ENCODE results near the gene ATP8B1.
"Not testable (repeated sequence)": the region's sequence is repeated elsewhere in the genome, so short reads cannot be mapped to it uniquely, and the experiment has no call there.

The ATP8B1 gene

DNA sequence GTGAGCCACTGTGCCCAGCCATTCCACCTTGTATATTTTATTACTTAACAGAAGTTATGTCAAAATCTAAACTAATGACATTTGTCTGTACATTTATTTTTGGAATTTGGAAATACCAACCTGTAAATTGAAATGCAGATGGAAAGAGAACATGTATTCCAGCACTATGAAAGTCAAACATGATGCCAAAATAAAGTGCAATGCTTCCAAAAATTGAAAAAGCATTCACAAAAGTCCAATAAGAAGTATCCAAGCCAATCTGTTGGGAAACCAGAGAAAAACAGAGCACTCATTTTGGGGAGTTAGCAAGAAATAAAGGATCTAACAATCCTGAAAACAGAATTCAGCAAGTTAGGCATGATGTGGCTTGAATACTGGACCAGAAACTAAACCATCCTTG, 151.2 kb downstream of the ATP8B1 start:
- DNase-seq: no peak

DNA sequence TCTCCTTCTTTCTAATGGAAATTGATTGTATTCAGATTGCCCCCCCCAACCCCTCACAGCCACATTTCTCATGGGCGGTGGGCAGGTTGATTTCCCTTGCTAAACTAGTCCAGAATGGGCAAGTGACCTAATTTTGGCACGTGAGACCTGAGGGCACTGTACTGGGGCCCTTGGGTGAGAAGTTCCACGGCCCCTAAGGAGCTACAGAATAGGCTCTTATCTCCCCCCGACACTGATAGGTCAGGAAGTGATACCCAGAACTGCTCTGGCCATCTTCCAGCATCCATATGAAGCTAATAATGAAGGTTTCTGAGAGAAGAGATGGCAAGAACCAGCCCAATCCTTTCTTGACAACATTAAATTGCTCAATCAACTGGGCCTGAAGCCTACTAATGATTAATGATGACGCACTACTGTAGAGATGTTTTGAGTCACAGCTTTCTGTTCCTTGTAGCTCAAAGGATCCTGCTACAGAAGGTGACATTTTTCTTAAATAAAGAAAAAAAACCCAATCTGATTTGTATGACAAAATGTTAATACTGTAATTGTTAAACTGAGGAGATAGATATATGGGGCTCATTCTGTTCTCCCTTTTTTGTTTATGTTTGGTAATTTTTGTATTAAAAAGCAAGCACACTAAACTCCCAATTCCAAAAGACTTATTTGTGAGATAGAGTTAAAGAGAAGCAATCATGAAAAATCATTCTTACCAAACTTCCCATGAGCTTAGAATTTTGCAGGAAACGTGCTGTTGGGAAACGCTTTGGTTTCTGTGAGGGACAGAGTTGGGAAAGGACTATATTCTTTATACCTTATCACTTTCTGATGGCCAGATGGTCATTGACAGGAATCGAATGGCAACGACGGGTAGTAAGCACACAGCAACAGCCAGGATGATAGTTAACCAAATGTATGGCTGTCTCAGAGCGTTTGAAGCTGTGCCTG, 153.3 kb downstream of the ATP8B1 start:
- in situ Hi-C loops (cut with HindIII; ENCODE audit: low pct_ligation_motif_present, low pct_unique_long_range_greater_than_20kb, low sequenced_read_pairs): no loop called here
- peak; percentile 35 for DNase-seq

More for the DNA sequence above, 151.2 kb downstream of the ATP8B1 start:
- in situ Hi-C loops (cut with HindIII; ENCODE audit: low pct_ligation_motif_present, low pct_unique_long_range_greater_than_20kb, low sequenced_read_pairs): no loop called here

DNA sequence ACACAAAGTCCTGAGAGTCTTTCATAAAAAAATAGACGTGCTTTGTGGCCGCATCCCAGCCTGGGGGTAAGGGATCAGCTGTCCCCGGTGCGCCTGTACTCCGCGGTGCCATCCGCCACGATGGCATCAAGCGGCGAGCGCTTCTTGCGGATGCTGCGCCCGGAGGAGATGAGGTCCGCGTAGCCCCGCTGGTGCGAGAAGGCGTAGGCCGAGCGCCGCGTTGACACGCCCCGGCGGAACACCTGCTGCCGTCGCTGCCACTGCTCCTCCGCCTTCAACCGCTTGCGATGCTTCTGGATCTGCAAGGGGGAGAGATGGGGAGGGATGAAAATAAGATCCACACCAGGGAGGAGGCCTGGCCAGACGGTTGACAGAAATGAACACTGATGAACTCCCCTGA, 154.7 kb downstream of the ATP8B1 start:
- no peak for DNase-seq
- in situ Hi-C loops (cut with HindIII; ENCODE audit: low pct_ligation_motif_present, low pct_unique_long_range_greater_than_20kb, low sequenced_read_pairs): no loop called here

DNA sequence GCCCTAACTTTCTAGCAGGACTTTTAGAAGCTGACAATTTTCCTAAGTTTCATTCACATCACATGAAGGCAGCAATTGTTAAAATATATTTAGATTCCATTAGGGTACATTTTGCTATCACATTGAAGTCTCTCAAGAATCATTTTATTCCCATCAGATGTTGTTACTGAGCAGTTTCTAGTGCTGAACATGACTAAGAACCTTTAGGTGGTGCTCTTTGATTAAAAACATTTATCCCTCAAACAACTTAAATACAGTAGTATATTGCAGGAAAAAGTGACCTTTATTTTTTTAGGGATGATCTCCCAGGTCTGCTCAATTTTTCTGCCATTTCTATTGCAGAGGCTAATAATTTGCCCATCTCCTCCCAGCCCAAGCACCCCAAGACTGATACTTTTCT, 158.6 kb downstream of the ATP8B1 start:
- in situ Hi-C loops (cut with HindIII; ENCODE audit: low pct_ligation_motif_present, low pct_unique_long_range_greater_than_20kb, low sequenced_read_pairs): no loop called here
- DNase-seq: no peak

DNA sequence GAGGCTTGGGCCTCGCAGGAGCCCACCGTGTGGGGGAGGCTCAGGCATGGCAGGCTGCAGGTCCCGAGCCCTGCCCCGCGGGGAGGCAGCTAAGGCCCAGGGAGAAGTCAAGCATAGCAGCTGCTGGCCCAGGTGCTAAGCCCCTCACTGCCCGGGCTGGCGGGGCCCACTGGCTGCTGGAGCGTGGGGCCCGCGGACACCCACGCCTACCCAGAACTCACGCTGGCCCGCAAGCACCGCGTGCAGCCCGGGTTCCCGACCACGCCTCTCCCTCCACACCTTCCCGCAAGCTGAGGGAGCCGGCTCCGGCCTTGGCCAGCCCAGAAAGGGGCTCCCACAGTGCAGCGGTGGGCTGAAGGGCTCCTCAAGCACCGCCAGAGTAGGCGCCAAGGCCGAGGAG, 159.4 kb downstream of the ATP8B1 start:
- in situ Hi-C loops (cut with HindIII; ENCODE audit: low pct_ligation_motif_present, low pct_unique_long_range_greater_than_20kb, low sequenced_read_pairs); DNase-seq: not testable (repeated sequence)

DNA sequence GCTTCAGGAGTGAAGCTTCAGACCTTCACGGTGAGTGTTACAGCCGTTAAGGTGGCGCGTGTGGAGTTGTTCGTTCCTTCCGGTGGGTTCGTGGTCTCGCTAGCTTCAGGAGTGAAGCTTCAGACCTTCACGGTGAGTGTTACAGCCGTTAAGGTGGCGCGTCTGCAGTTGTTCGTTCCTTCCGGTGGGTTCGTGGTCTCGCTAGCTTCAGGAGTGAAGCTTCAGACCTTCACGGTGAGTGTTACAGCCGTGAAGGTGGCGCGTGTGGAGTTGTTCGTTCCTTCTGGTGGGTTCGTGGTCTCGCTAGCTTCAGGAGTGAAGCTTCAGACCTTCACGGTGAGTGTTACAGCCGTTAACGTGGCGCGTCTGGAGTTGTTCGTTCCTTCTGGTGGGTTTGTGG, 160.7 kb downstream of the ATP8B1 start:
- in situ Hi-C loops (cut with HindIII; ENCODE audit: low pct_ligation_motif_present, low pct_unique_long_range_greater_than_20kb, low sequenced_read_pairs); DNase-seq: not testable (repeated sequence)

DNA sequence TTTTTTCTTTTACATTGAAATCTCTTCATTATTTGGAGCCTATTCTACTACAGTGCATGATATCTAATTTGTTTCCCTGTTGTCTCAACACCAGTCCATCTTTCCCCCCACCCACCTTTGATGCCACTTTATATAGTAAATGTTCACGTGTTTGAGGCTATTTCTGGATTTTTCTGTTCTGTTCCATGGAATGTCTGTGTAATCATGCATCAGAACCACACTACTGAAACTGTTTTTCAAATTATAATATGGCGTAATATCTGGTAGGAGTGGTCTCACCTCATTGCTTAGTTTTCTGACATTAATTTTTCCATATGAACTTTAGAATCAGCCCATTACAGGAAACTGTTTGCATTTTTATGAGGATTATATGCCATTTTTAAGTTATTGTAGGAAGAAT, 162.4 kb downstream of the ATP8B1 start:
- no peak for DNase-seq
- in situ Hi-C loops (cut with HindIII; ENCODE audit: low pct_ligation_motif_present, low pct_unique_long_range_greater_than_20kb, low sequenced_read_pairs): no loop called here

DNA sequence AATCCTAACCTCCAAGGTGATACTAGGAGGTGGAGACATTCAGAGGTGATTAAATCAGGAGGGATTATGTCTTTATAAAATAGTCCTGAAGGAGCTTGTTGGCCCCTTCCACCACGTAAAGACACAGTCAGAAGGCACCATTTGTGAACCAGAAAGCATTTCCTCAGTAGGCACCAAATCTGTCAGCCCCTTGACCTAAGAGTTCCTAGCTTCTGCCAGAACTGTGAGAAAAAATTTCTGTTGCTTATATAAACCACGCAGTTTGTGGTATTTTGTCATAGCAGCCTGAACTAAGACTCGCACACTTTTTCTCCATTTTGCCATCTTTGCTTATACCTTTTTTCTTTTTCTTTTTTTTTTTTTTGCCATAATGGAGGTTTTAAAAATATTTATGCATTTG, 162.9 kb downstream of the ATP8B1 start:
- in situ Hi-C loops (cut with HindIII; ENCODE audit: low pct_ligation_motif_present, low pct_unique_long_range_greater_than_20kb, low sequenced_read_pairs): no loop called here
- no peak for DNase-seq

DNA sequence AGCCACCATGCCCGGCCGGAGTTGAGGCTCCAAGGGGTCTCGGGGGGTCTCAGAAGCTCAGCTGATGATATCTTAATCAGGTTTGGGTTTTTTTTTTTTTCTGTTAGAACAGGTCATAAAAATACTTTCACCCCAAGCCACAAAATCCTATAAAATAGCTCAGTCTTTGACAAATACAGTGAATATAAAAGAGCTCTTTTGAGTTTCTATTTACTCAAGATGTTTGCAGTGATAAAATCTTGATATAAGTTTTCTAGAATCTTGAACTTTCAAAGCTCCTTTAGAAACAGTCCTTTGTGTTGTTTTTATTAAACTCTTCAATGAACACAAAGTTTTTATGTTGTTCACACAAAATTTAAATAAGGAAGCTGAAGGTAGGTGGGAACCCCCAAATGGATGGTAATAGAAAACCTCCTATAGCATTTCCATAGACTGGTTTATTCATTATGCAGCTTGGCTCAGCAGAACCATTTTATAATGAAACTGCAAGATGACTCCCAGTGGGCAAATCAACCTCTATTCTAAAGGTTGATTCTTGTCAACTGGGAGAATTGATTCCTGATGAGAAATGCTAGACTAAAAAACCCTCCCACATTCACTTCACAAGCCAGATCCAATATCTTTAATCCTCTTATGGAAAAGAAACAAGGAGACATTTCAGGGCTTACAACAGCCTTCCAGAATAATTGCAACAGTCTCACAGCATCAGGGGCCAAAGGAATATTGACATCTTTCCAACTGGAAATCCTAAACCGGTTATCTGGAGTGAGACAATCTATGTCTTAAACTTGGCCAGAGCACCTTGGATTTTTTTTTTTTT, 167.9 kb downstream of the ATP8B1 start:
- in situ Hi-C loops (cut with HindIII; ENCODE audit: low pct_ligation_motif_present, low pct_unique_long_range_greater_than_20kb, low sequenced_read_pairs): no loop called here

DNA sequence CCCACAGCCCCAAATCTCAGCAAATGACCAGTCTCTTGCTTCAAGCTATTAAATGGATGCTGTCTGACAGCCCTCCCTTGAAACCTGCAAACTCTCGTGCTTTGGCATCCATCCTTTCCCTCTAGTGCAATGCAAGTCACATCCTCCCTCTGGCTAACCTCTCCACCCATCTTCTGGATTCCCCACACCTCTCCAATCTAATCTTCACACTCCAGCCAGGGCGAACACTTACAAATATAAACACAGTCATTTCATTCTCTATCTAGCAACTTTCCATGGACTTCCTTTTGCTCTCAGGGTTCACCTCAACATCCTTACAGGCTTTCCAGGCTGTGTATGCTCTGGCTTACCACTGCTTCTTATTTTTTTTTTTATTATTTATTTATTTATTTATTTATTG, 171.4 kb downstream of the ATP8B1 start:
- in situ Hi-C loops (cut with HindIII; ENCODE audit: low pct_ligation_motif_present, low pct_unique_long_range_greater_than_20kb, low sequenced_read_pairs): no loop called here
- no peak for DNase-seq

More for the DNA sequence above, 167.9 kb downstream of the ATP8B1 start:
- DNase-seq: no peak

DNA sequence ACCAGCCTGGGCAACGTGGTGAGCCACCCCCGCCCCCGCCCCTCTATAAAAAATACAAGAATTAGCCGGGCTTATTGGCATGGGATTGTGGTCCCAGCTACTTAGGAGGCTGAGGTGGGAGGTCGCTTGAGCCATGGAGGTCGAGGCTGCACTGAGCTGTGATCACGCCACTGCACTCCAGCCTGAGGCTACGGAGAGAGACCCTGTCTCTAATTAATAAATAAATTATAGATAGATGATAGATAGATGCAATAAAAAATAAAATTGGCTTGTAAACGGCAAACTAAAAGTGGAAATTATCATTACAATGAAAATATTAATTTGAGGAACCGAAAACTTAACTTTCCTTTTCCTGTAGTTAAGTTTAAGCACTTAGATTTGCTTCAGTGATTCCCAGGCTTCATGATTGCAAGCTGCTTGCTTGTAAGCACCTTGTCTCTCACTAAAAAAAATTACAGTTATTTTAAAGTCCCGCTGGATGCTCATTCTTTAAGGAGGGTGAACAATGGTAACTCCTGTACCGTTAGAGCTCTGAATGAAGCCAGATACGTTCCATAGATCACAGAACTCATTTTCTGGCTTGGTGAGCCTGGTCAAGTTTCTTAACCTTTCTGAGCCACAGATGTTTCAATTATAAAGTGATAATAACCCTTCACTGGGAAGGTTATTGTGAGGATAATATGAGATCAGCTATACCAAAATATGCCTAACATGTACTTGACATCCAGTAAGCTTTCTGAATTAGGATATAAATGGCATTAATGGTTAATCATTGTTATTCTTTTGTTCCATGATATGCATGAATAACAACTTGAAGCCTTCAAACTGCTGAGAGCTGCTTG, 172.1 kb downstream of the ATP8B1 start:
- in situ Hi-C loops (cut with HindIII; ENCODE audit: low pct_ligation_motif_present, low pct_unique_long_range_greater_than_20kb, low sequenced_read_pairs): no loop called here
- no peak for DNase-seq

DNA sequence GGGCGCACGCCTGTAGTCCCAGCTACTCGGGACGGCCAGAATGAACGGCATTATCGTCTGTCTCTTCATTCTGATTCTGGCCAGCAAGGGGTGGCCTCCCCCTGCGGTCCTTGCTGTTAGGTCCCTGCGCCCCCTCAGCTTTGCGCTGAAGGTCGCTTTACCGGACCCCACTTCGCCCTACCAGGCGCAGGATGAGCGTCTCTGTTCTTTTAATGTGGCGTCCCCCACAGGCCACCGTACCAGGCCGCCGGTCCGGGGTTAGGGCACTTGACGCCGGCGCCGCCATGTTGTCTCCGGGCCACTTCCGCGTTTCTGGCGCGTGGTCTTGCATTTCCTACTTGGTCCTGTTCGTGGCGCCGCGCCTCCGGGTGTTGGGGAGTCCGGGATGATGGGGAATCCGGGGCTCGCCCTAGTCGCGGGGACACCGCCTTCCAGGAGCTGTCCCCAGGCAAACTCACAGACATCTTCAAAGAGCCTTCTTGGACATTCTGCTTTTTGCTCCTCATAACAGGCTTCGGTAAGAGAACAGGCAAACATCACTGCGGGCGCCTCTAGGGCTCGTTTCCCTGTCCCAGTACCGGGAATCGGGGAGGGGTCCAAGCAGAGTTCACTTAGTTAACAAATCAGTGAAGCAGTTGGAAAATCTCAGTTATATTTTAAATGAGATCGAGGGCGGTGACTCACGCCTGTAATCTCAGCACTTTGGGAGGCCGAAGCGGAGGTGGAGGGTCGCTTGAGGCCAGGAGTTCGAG, 172.9 kb downstream of the ATP8B1 start:
- DNase-seq: peak; percentile 94
- in situ Hi-C loops (cut with HindIII; ENCODE audit: low pct_ligation_motif_present, low pct_unique_long_range_greater_than_20kb, low sequenced_read_pairs): no loop called here

DNA sequence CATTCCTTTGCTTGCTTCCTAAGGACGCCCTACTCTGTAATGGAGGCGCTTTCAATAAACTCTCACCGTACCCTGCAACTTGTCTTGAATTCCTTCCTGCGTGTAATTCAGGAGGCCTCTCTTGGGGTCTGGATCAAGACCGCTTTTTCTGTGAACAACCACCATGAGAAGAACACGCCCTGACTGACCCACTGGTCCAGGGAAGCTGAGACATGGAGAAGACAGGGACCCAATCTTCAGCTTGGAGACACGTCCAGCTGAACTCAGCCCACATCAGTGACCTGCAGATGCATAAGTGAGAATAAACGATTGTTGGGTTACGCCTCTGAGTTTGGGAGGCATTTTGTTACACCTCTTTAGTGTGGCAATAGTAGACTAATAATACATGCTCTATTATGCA, 173.7 kb downstream of the ATP8B1 start:
- no peak for DNase-seq
- in situ Hi-C loops (cut with HindIII; ENCODE audit: low pct_ligation_motif_present, low pct_unique_long_range_greater_than_20kb, low sequenced_read_pairs): no loop called here

DNA sequence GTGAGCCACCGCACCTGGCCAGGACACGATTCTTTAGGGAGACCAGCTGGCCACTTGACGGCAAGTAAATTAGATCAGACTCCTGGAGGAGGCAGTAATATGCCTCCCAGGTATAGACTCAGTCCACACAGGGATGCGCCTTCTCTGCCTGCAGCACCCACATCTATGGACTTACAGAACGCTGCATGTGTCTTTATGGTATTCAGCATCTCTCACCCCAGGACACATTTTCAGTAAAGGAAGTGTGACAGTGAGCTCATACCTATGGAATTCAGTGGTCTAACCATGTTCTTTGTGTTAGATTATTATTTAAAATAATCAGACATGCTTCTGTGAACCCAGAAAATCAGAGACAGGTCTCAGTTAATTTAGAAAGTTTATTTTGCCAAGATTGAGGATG, 175.6 kb downstream of the ATP8B1 start:
- DNase-seq: no peak
- in situ Hi-C loops (cut with HindIII; ENCODE audit: low pct_ligation_motif_present, low pct_unique_long_range_greater_than_20kb, low sequenced_read_pairs): no loop called here

DNA sequence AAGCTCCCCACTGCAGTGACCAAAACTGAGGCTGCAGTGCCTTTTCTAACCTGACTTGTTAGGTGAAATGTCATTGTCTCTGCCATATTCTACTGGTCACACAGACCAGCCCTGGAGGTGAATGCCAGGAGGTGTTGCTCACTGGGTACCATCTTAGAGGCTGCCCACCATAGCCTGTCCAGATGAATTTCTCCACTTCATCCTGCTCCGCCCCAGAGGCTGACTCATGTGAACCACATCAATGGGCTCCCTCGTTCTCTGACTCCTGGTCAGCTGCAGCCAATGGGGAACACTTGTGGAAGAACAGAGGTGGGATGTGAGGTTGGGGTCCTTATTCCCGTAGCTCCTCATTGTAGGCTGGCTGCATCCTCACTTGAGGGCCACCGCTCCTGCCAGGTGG, 178.1 kb downstream of the ATP8B1 start:
- in situ Hi-C loops (cut with HindIII; ENCODE audit: low pct_ligation_motif_present, low pct_unique_long_range_greater_than_20kb, low sequenced_read_pairs): no loop called here
- DNase-seq: peak; percentile 23

DNA sequence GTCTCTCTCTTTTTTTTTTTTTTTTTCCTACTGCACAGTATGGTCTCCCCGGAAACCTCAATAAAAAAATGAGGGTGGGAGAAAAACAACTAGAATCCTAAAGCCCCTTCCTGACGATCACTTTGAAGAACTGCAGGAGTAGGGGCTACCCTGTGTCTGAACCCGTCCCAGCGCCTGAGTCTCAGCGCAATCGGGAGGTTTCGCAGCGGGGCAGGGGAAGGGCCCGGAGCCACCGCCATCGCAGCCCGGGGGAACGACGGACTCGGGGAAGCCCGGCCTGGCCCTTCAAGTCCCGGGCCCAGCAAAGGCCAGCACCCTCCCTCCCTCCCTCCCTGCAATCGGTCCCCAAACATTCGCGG, 181.9 kb downstream of the ATP8B1 start:
- in situ Hi-C loops (cut with HindIII; ENCODE audit: low pct_ligation_motif_present, low pct_unique_long_range_greater_than_20kb, low sequenced_read_pairs): no loop called here
- peak; percentile 19 for DNase-seq

DNA sequence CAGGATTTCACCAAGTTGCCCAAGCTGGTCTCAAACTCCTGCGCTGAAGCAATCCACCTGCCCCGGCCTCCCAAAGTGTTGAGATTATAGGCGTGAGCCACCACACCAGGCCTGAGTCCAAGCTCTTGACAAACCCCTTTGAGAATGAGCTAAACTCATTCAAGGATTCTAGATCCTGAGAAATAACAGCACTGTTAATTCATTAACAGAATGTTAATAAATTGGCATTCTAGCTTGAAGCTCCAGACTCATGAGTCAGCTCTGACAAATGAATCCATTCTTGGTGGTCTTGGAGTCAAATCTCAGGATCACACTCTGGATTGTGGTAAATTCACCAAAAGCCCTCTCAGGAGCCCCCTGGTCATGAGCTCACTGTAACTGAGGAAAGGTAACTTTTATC, 183.2 kb downstream of the ATP8B1 start:
- DNase-seq: no peak
- in situ Hi-C loops (cut with HindIII; ENCODE audit: low pct_ligation_motif_present, low pct_unique_long_range_greater_than_20kb, low sequenced_read_pairs): no loop called here

DNA sequence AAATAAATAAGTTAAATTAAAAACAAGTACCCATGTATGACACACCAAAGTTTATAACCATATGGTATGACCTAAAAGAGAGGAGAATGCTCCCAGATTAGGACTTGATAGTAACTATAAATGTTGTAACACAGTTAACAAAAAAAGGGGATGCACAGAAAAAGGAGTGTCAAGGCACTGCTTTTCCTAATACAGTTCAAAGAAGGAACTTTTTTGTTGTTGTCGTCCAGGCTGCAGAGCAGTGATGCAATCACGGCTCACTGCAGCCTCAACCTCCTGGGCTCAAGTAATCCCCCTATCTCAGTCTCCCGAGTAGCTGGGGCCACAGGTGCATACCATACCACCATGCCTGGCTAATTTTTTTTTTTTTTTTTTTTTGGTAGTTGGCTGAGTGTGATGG, 184.2 kb downstream of the ATP8B1 start:
- in situ Hi-C loops (cut with HindIII; ENCODE audit: low pct_ligation_motif_present, low pct_unique_long_range_greater_than_20kb, low sequenced_read_pairs): no loop called here

More for the DNA sequence above, 184.2 kb downstream of the ATP8B1 start:
- DNase-seq: no peak
